ENCODE results near the gene SPARCL1.

- no peak for TF ChIP-seq REST (IDR thresholded peaks at IDR 0.05; ENCODE audit: insufficient read depth in 1 of 2, low read depth in 2 of 2, low read length in 2 of 2)
- no peak for TF ChIP-seq POLR2AphosphoS5 (IDR thresholded peaks at IDR 0.05; ENCODE audit: low read depth, low read length)
- TF ChIP-seq FOXP2 (optimal IDR thresholded peaks at IDR 0.05; ENCODE audit: borderline replicate concordance, extremely low read depth, extremely low read length, insufficient read depth): no peak
- TF ChIP-seq TAF1 (IDR thresholded peaks at IDR 0.05; ENCODE audit: borderline replicate concordance, insufficient read depth, low read length): no peak
Observed at GRCh38 chr4:87465739-87466366, 63.3 kb downstream of the SPARCL1 start.

Data from PFSK-1 (cell line).